Hepatocyte (in vitro differentiated cells): ENCODE results near the gene JAKMIP1. TPM values are rescaled to one million over a fixed set of nuclear protein-coding genes. Genes with fewer than 3 reads are reported as not detected.

ENCODE experiments used
- DNase-seq: peaks from one replicate; pipeline ENCODE4 v3.0.0-alpha.2; 2016; ENCODE audit warnings: low spot score
- H2AFZ ChIP-seq: fragments of 200-600 bp; sonication (generic); 2 replicates; pipeline ENCODE4 v1.6.0; 2016; ENCODE audit warnings: antibody characterized with exemption, mild to moderate bottlenecking
- H3K27ac ChIP-seq: fragments of 200-600 bp; sonication (generic); 2 replicates; pipeline ENCODE4 v1.5.1; 2016; ENCODE audit warnings: mild to moderate bottlenecking
- H3K27me3 ChIP-seq: fragments of 200-600 bp; sonication (generic); 2 replicates; pipeline ENCODE4 v1.6.1; 2016
- H3K36me3 ChIP-seq: fragments of 200-600 bp; sonication (generic); replicated peaks from 2 replicates; pipeline ENCODE4 v1.5.1; 2016; ENCODE audit warnings: low read depth; ENCODE audit not compliant: insufficient read depth
- H3K4me1 ChIP-seq: fragments of 200-600 bp; sonication (generic); 2 replicates; pipeline ENCODE4 v1.5.1; 2016; ENCODE audit warnings: mild to moderate bottlenecking, moderate library complexity; ENCODE audit not compliant: insufficient read depth
- H3K4me2 ChIP-seq: fragments of 200-600 bp; sonication (generic); 2 replicates; pipeline ENCODE4 v1.6.0; 2016
- H3K4me3 ChIP-seq: fragments of 200-600 bp; sonication (generic); 2 replicates; pipeline ENCODE4 v1.5.1; 2016; ENCODE audit warnings: mild to moderate bottlenecking
- H3K79me2 ChIP-seq: fragments of 200-600 bp; sonication (generic); 2 replicates; pipeline ENCODE4 v1.6.0; 2017; ENCODE audit warnings: mild to moderate bottlenecking
- H3K9me2 ChIP-seq: fragments of 200-600 bp; sonication (generic); replicated peaks from 2 replicates; pipeline ENCODE4 v1.6.0; 2017; ENCODE audit warnings: mild to moderate bottlenecking; ENCODE audit not compliant: insufficient read depth
- H3K9me3 ChIP-seq: fragments of 200-600 bp; sonication (generic); 2 replicates; pipeline ENCODE4 v1.5.1; 2016; ENCODE audit warnings: low read depth, mild to moderate bottlenecking
- H4K20me1 ChIP-seq: fragments of 200-600 bp; sonication (generic); 2 replicates; pipeline ENCODE4 v1.6.0; 2016; ENCODE audit warnings: mild to moderate bottlenecking; ENCODE audit not compliant: insufficient read depth, poor library complexity, severe bottlenecking
- CTCF ChIP-seq: fragments of 200-600 bp; sonication (generic); IDR thresholded peaks from 2 replicates; pipeline ENCODE4 v1.5.1; 2016; ENCODE audit warnings: antibody characterized with exemption, mild to moderate bottlenecking; ENCODE audit not compliant: poor library complexity
- EZH2 ChIP-seq: fragments of 200-600 bp; sonication (generic); IDR thresholded peaks from 2 replicates; pipeline ENCODE4 v1.6.1; 2016; ENCODE audit warnings: antibody characterized with exemption, mild to moderate bottlenecking, borderline replicate concordance
- EZH2phosphoT487 ChIP-seq: fragments of 200-600 bp; sonication (generic); IDR thresholded peaks from one replicate; pipeline ENCODE4 v1.6.1; 2018; ENCODE audit warnings: antibody characterized with exemption, mild to moderate bottlenecking, low read depth, moderate library complexity; ENCODE audit not compliant: unreplicated experiment, severe bottlenecking
- WGBS: methylation state at CpG from one replicate; pipeline ENCODE4 v1.1.6; 2016; ENCODE audit warnings: low lambda C conversion rate; ENCODE audit errors: missing lambda C conversion rate; 5-methylcytosine and 5-hydroxymethylcytosine counted together
- polyA plus RNA-seq: library from polyadenylated mRNA; unstranded; fragments of >200 nt; fragmentation: Nextera tagmentation; extraction: Ambion mirVana; gene quantifications from 2 replicates; pipeline ENCODE4 v1.2.1, GENCODE V29; 2016
- total RNA-seq: library from RNA; depleted of rRNA; stranded (reverse); fragments of >200 nt; gene quantifications from 2 replicates; pipeline ENCODE4 v1.2.3, GENCODE V29; 2014

The JAKMIP1 gene
- total and polyA plus RNA-seq, 2 experiments from 2014 or later: not detected

- H3K4me1 ChIP-seq: no peaks in the 10 kb centered on the region
- H3K4me3 ChIP-seq: no peak overlapping the region
- no peak overlapping the region for H3K27ac ChIP-seq
- no peaks in the 10 kb centered on the region for H3K9me3 ChIP-seq
- H2AFZ ChIP-seq: no peak overlapping the region
- TF ChIP-seq CTCF (no peak), EZH2 (no peak), EZH2phosphoT487 (no peak)
- WGBS: 63% methylated on average over 3 of the region's 3 CpGs
- no peak overlapping the region for H3K4me2 ChIP-seq
- no peak for DNase-seq
- no peaks in the 10 kb centered on the region for H3K36me3 ChIP-seq
- no peaks in the 10 kb centered on the region for H3K9me2 ChIP-seq
- H4K20me1 ChIP-seq: no peaks in the 10 kb centered on the region
- no peaks in the 10 kb centered on the region for H3K27me3 ChIP-seq
- no peaks in the 10 kb centered on the region for H3K79me2 ChIP-seq
Observed at GRCh38 chr4:6230502-6230785, 30.1 kb upstream of the JAKMIP1 start.

GRCh38 chr4:6229671-6230501 lies 29.5 kb upstream of the JAKMIP1 start:
- TF ChIP-seq EZH2 (no peak), EZH2phosphoT487 (no peak), CTCF (no peak)
- Histone ChIP-seq H3K4me2 (no peak overlapping the region), H2AFZ (no peak overlapping the region), H3K4me3 (no peak overlapping the region), H3K4me1 (no peaks in the 10 kb centered on the region), H3K27me3 (peaks cover 4% of the 10 kb centered on the region), H4K20me1 (no peaks in the 10 kb centered on the region), H3K9me3 (no peaks in the 10 kb centered on the region), H3K9me2 (no peaks in the 10 kb centered on the region), H3K36me3 (no peaks in the 10 kb centered on the region), H3K27ac (no peak overlapping the region), H3K79me2 (no peaks in the 10 kb centered on the region)
- 71% methylated on average over 18 of the region's 18 CpGs for WGBS
- no peak for DNase-seq

GRCh38 chr4:6229095-6229494 lies 28.7 kb upstream of the JAKMIP1 start:
- H3K9me3 ChIP-seq: no peaks in the 10 kb centered on the region
- H3K9me2 ChIP-seq: no peaks in the 10 kb centered on the region
- no peak overlapping the region for H3K4me2 ChIP-seq
- H3K27me3 ChIP-seq: peaks cover 10% of the 10 kb centered on the region
- H3K79me2 ChIP-seq: no peaks in the 10 kb centered on the region
- no peak for TF ChIP-seq EZH2
- no peak for TF ChIP-seq CTCF
- no peak for TF ChIP-seq EZH2phosphoT487
- WGBS: 73% methylated on average over 7 of the region's 7 CpGs
- no peaks in the 10 kb centered on the region for H3K4me1 ChIP-seq
- no peak overlapping the region for H3K4me3 ChIP-seq
- DNase-seq: no peak
- no peak overlapping the region for H2AFZ ChIP-seq
- H3K27ac ChIP-seq: no peak overlapping the region
- no peaks in the 10 kb centered on the region for H3K36me3 ChIP-seq
- no peaks in the 10 kb centered on the region for H4K20me1 ChIP-seq
